K562 (cell line): ENCODE measurements around the gene ILK. TPM values are rescaled to one million over a fixed set of nuclear protein-coding genes. Genes with fewer than 3 reads are reported as not detected.

ENCODE experiments used
- ATF6 ChIP-seq: sonication (generic); formaldehyde crosslinking; IDR thresholded peaks from 2 replicates; pipeline ENCODE4 v1.4.0; 2020; ENCODE audit warnings: mild to moderate bottlenecking, missing genetic modification reagents
- BACH1 ChIP-seq: fragments of 200-800 bp; sonication (Bioruptor generic); IDR thresholded peaks from 2 replicates; pipeline ENCODE4 v1.6.1; 2016; ENCODE audit warnings: missing genetic modification characterization, missing compliant biosample characterization
- CTBP1 ChIP-seq: fragments of 450-650 bp; IDR thresholded peaks from 2 replicates; pipeline ENCODE4 v1.6.1; 2016; ENCODE audit warnings: borderline replicate concordance
- DMBX1 ChIP-seq: fragments of 250-450 bp; sonication (Bioruptor Pico); IDR thresholded peaks from 2 replicates; pipeline ENCODE4 v1.8.0; 2022; ENCODE audit warnings: inconsistent platforms, mild to moderate bottlenecking, moderate library complexity, borderline replicate concordance
- EGR1 ChIP-seq: fragments of 450-650 bp; conservative IDR thresholded peaks from 2 replicates; pipeline ENCODE4 v1.6.1; 2017; ENCODE audit warnings: mild to moderate bottlenecking
- HNRNPH1 ChIP-seq: fragments of 200-400 bp; formaldehyde crosslinking; optimal IDR thresholded peaks from 2 replicates; pipeline ENCODE3; 2017; ENCODE audit warnings: low read depth, mild to moderate bottlenecking, low read length, moderate library complexity
- RBM39 ChIP-seq: fragments of 200-400 bp; formaldehyde crosslinking; optimal IDR thresholded peaks from 2 replicates; pipeline ENCODE3; 2018; ENCODE audit warnings: low read depth, low read length
- SNAPC5 ChIP-seq: fragments of 250-450 bp; sonication (Bioruptor Pico); IDR thresholded peaks from 2 replicates; pipeline ENCODE4 v1.8.0; 2021; ENCODE audit warnings: moderate library complexity, mild to moderate bottlenecking, inconsistent platforms
- SOX6 ChIP-seq: fragments of 450-650 bp; IDR thresholded peaks from 2 replicates; pipeline ENCODE4 v1.6.1; 2014; ENCODE audit warnings: mild to moderate bottlenecking
- SRSF7 ChIP-seq: fragments of 200-400 bp; formaldehyde crosslinking; optimal IDR thresholded peaks from 2 replicates; pipeline ENCODE3; 2017; ENCODE audit warnings: mild to moderate bottlenecking, low read depth, low read length
- TSHZ1 ChIP-seq: fragments of 250-450 bp; sonication (Bioruptor Pico); IDR thresholded peaks from 2 replicates; pipeline ENCODE4 v1.4.0; 2020; ENCODE audit warnings: mild to moderate bottlenecking, moderate library complexity
- ZBTB11 ChIP-seq, 3 experiments: fragments of 200-800 bp in 1 of 3; fragments of 250-450 bp in 1 of 3; fragments of 450-650 bp in 1 of 3; sonication (Bioruptor Pico) in 1 of 3; sonication (Bioruptor generic) in 1 of 3; formaldehyde crosslinking in 1 of 3; IDR thresholded peaks; 2 replicates each; pipeline versions ENCODE4 v1.6.1 to v1.8.0; 2016 to 2022; ENCODE audit warnings: mild to moderate bottlenecking in 2 of 3, missing genetic modification characterization in 2 of 3, missing compliant biosample characterization in 1 of 3, moderate library complexity in 1 of 3
- ZBTB8A ChIP-seq: fragments of 450-650 bp; IDR thresholded peaks from 2 replicates; pipeline ENCODE4 v1.6.1; 2018; ENCODE audit warnings: mild to moderate bottlenecking, moderate library complexity; ENCODE audit not compliant: partially characterized antibody
- ZNF707 ChIP-seq: fragments of 250-450 bp; sonication (Bioruptor Pico); conservative IDR thresholded peaks from 2 replicates; pipeline ENCODE4 v1.8.0; 2022; ENCODE audit warnings: inconsistent platforms, mild to moderate bottlenecking, moderate library complexity
- ZSCAN29 ChIP-seq: fragments of 450-650 bp; IDR thresholded peaks from 2 replicates; pipeline ENCODE4 v1.6.1; 2017
- polyA plus RNA-seq, 8 experiments: library from polyadenylated mRNA; depleted of rRNA in 4 of 8; stranded (reverse) in 5 of 8; unstranded in 3 of 8; fragments of >200 nt; fragmentation: Nextera tagmentation in 2 of 8; fragmentation: Illumina TruSeq in 1 of 8; extraction: Ambion mirVana in 2 of 8; extraction: Trizol in 1 of 8; gene quantifications; 2 replicates each; pipeline versions ENCODE4 v1.2.1 to v1.2.3, GENCODE V29; 2011 to 2014; ENCODE audit warnings: inconsistent platforms in 1 of 8, missing spikeins in 1 of 8
- total RNA-seq, 7 experiments: library from RNA; depleted of rRNA in 6 of 7; stranded (reverse); fragments of >200 nt in 6 of 7; fragmentation: Illumina TruSeq in 2 of 7; extraction: Trizol in 2 of 7; gene quantifications; 2 replicates each; pipeline versions ENCODE4 v1.2.1 to v1.2.3, GENCODE V29; 2011 to 2021; ENCODE audit warnings: low replicate concordance in 1 of 7

The ILK gene
- total and polyA plus RNA-seq, 9 of the 15 experiments (the other 6 are each of a cell fraction or from before 2014, with no cell fraction given), result 43.3 to 95.9 (median 58.9) TPM

GRCh38 chr11:6612213-6613041, 8.9 kb downstream of the ILK start, which contains the start of gene TAF10 (continued):
- TF ChIP-seq ZBTB11 (CRISPR knock-in tag; IDR thresholded peaks at IDR 0.05) (peak in 2 of 3 experiments; percentile 65 to 93; a peak in 4 of 6 replicates), SRSF7 (no peak), HNRNPH1 (no peak), SOX6 (no peak; the same call in 1 of the 2 replicates), ATF6 (no peak; the same call in 1 of the 2 replicates), ZBTB8A (no peak), ZNF707 (no peak), SNAPC5 (CRISPR knock-in tag) (no peak), TSHZ1 (CRISPR knock-in tag) (no peak), DMBX1 (CRISPR knock-in tag) (no peak; the same call in 1 of the 2 replicates), EGR1 (peak; percentile 64; the same call in 1 of the 2 replicates), BACH1 (tag) (no peak), ZSCAN29 (no peak), RBM39 (no peak), CTBP1 (peak; percentile 68; the same call in 1 of the 2 replicates)
